Stromal cell of bone marrow (primary cell): ENCODE measurements around the gene SLC25A24.
"Not testable (repeated sequence)": the region's sequence is repeated elsewhere in the genome, so short reads cannot be mapped to it uniquely, and the experiment has no call there.

ENCODE experiments used
- DNase-seq: peaks from one replicate; pipeline ENCODE4 v3.0.0-alpha.2; 2012; ENCODE audit warnings: low read depth

The SLC25A24 gene

GRCh38 chr1:108133148-108133547, 67.0 kb downstream of the SLC25A24 start:
- DNase-seq: not testable (repeated sequence)

- DNase-seq: not testable (repeated sequence)
These were observed 67.8 kb downstream of the SLC25A24 start for GRCh38 chr1:108132367-108132766.

- not testable (repeated sequence) for DNase-seq
These were observed 68.9 kb downstream of the SLC25A24 start for GRCh38 chr1:108131281-108131680.

GRCh38 chr1:108130794-108131193, 69.3 kb downstream of the SLC25A24 start:
- DNase-seq: no peak

- DNase-seq: no peak
These were observed 70.1 kb downstream of the SLC25A24 start for GRCh38 chr1:108129999-108130398.

GRCh38 chr1:108125312-108126138, 74.6 kb downstream of the SLC25A24 start:
- DNase-seq: peak; percentile 58

GRCh38 chr1:108124622-108125311, 75.4 kb downstream of the SLC25A24 start:
- no peak for DNase-seq

- DNase-seq: no peak
These were observed 76.1 kb downstream of the SLC25A24 start for GRCh38 chr1:108124023-108124422.

- DNase-seq: peak; percentile 4
These were observed 78.6 kb downstream of the SLC25A24 start for GRCh38 chr1:108121358-108122143.

GRCh38 chr1:108120163-108120562, 80.0 kb downstream of the SLC25A24 start:
- DNase-seq: no peak

GRCh38 chr1:108119500-108119899, 80.6 kb downstream of the SLC25A24 start:
- no peak for DNase-seq

- DNase-seq: peak; percentile 47
These were observed 81.9 kb downstream of the SLC25A24 start for GRCh38 chr1:108117945-108118902.

- no peak for DNase-seq
These were observed 82.9 kb downstream of the SLC25A24 start for GRCh38 chr1:108117237-108117636.

GRCh38 chr1:108114033-108114599, 86.0 kb downstream of the SLC25A24 start:
- no peak for DNase-seq

- no peak for DNase-seq
These were observed 86.6 kb downstream of the SLC25A24 start for GRCh38 chr1:108113496-108113895.

- no peak for DNase-seq
These were observed 90.7 kb downstream of the SLC25A24 start for GRCh38 chr1:108109295-108109973.

GRCh38 chr1:108108119-108108518, 92.0 kb downstream of the SLC25A24 start:
- no peak for DNase-seq

- DNase-seq: peak; percentile 49
These were observed 92.5 kb downstream of the SLC25A24 start for GRCh38 chr1:108107658-108108057.

GRCh38 chr1:108106775-108107174, 93.4 kb downstream of the SLC25A24 start:
- DNase-seq: no peak

GRCh38 chr1:108100148-108100547, 100.0 kb downstream of the SLC25A24 start:
- DNase-seq: no peak
